HG02588 (cell line): ENCODE results near the gene IGSF9.
"Not testable (repeated sequence)": the region's sequence is repeated elsewhere in the genome, so short reads cannot be mapped to it uniquely, and the experiment has no call there.

Experiments used
- ATAC-seq: cut with Tn5 transposase; IDR thresholded peaks from one replicate; pipeline ENCODE4 v1.9.1; 2021; ENCODE audit warnings: mild to moderate bottlenecking, moderate library complexity; ENCODE audit not compliant: unreplicated experiment

IGSF9 gene

GRCh38 chr1:159921251-159921650 is 24.2 kb downstream of the IGSF9 start:
- ATAC-seq, result peak; percentile 29

- ATAC-seq, result no peak
Measured at GRCh38 chr1:159920651-159921050, 24.8 kb downstream of the IGSF9 start.

DNA sequence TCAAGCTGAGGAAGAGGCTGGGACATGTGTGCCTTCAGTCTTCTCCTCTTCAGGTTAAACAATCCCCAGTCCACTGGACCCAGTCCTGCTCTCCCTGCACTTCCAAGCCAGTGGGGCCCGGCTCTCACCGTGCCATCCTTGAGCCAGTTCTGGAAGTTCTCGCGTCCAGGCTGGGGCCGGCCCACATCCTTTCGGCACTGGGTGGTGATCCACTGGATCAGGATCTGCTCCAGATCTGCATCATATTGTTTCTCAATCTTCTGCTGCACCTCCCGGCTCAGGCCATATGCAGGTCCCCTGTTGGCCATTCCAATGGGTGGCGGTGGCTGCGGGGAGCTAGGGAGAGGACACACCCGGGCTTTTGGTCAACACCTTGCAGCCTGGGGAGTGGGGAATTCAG is 25.2 kb downstream of the IGSF9 start:
- no peak for ATAC-seq

DNA sequence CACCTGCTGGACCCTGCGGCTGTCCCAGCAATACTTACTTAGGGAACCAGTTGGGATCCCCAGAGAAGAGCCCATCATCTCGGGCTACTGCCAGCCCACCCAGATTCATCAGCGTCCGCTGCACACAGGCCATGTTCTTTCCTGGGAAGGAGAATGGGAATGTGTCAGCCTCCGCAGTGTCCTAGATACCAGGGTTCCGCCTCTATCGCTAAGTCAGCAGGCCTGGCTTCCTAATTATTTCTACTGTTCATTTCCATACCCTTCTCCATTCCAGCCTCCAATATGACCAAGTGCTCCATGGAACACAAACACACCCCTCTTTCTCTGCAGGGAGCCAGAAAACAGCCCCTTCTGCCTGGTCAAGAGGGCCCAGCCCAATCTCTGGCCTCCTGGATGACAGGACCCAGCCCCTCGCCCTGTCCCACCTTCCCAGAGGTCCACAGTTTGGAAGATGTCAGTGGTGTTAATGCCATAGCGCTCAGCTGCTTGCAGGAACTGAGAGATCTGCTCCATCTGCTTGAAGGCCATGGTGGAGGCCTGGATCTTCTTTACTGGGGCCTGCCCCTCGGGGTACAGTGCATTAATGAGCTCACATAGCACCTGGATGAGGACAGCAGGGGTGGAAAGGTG is 26.1 kb downstream of the IGSF9 start:
- no peak for ATAC-seq

DNA sequence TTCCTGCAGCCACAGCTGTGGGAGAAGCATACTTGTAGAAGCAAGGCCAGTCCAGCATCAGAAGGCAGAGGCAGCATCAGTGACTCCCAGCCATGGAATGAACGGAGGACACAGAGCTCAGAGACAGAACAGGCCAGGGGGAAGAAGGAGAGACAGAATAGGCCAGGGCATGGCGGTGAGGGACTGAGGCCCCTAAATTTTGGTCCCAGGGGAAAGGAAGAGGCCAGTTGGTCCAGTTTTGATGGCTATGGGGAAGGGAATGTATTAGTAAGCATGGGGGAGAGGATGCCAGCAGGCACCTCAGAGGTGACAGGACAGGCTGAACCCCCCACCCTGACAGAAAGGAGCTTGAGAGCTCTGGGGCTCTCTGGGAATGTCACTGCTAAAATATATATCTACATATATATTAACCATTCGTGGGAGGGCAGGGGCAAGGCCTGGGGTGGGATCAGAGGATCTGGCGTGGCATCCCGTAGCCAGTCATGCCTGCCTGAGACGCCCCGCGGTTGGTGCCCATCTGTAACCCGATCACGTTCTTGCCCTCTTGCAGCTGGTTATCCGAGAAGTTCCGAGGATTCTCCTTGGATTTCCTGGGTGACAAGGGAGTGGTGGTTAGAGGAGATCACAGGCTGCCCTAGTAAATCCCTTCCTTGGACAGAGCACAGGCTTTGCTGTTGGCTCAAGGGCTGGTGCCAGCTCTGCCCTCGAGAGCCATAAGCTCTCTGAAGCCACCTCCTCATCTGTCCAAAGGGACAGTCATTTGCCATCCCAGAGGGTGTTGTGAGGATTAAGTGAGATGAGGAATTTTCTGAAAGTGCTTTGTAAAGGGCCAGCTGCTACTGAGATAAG is 26.8 kb downstream of the IGSF9 start:
- no peak for ATAC-seq

DNA sequence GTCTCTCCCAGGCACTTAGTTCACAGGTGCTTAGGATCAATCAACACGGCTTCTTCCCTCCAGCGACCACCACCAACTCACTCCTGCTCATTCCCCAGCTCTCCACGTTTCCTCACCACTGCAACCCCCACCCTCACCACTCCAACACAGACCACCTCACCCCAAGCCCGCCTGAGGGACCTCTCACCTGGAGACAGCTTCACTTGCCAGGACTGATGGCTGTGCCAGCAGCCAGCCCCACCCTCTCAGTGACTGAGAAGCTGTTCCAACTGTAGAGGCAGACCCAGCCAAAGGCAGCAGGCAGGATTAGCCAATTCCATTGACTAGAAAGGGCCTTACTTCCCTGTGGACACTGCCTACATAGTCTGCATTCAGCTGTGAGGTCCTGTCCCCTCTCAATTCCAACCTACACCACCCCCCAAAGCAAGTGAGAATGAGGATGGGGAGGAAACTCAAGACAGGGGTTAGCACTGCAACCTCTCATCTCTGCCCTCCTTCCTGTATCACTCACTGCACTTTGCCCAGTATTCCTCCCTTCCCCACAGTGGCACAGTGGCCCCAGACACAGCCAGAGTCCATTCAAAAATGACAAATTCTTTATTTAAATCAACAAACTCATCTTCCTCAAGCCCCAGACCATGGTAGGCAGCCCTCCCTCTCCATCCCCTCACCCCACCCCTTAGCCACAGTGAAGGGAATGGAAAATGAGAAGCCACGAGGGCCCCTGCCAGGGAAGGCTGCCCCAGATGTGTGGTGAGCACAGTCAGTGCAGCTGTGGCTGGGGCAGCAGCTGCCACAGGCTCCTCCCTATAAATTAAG is 27.7 kb downstream of the IGSF9 start:
- no peak for ATAC-seq

- ATAC-seq, result no peak
Measured at GRCh38 chr1:159916242-159917051, 29.0 kb downstream of the IGSF9 start.

DNA sequence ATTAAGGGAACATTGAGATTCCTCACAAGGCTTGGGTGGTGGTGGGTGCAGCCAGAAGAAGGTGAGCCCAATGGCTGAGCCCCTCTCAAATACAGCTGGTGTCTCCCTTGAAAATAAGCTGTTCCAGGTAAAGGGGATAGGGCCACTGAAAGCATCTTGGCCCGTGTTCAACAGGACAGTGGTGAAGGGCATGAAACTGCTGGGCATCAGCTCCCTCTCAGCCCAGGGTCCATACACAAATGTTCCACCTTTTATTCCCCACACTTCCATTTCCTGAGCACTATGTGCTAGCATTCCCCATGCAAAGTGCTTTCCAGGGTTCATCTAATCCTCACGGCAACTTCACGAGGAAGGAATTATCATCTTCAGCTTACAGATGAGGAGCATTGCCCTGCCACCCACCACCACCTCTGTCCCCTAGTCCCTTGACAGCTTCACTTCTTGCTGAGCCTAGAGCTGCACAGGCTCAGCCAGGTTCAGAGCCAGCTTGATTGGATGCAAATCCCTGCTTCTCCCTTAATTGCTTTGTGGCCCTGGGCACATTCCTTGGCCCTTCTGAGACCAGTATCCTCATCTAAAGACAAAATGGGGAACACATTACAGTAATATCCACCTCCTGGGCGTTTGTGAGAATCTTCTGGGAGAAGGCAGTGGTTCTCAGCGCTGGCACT is 29.7 kb downstream of the IGSF9 start:
- ATAC-seq, result no peak

DNA sequence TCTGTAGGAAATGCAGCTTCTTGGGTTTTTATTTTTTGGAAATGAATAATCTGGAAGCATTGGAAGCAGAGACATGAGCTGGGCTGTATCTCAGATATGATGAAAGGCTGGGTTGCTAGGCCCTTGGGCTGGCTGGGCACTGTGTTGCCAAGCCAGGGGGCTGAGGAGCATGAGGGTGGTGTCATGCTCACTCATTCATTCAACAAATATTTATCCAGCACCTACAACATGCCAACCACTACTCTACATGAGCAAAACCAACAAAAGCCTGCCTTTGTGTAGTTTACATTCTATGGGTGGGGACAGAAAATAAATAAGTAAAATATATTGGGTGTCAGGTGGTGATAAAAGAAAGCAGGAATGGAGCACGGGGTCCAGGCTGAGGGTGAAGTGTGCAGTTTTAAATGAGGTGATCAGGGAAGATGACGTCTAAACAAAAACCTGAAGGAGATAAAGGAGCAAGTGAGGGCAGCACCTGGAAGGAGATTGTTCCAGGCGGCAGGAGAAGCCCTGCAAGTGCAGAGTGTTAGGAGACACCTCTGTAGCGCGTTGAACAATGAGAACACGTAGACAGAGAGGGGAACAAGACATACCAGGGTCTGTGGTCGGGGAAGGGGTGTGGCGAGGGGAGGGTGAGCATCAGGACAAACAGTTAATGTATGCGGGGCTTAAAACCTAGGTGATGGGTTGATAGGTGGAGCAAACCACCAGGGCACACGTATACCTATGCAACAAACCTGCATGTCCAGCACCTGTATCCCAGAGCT is 31.0 kb downstream of the IGSF9 start:
- ATAC-seq, result no peak

GRCh38 chr1:159913451-159914192 is 31.8 kb downstream of the IGSF9 start:
- no peak for ATAC-seq

- no peak for ATAC-seq
Measured at GRCh38 chr1:159911326-159912070, 33.9 kb downstream of the IGSF9 start.

- ATAC-seq, result no peak
Measured at GRCh38 chr1:159908031-159908940, 37.1 kb downstream of the IGSF9 start.

GRCh38 chr1:159906960-159907359 is 38.5 kb downstream of the IGSF9 start:
- ATAC-seq, result no peak

- ATAC-seq, result not testable (repeated sequence)
Measured at GRCh38 chr1:159904036-159904435, 41.4 kb downstream of the IGSF9 start.

- no peak for ATAC-seq
Measured at GRCh38 chr1:159902541-159902940, 42.9 kb downstream of the IGSF9 start.

DNA sequence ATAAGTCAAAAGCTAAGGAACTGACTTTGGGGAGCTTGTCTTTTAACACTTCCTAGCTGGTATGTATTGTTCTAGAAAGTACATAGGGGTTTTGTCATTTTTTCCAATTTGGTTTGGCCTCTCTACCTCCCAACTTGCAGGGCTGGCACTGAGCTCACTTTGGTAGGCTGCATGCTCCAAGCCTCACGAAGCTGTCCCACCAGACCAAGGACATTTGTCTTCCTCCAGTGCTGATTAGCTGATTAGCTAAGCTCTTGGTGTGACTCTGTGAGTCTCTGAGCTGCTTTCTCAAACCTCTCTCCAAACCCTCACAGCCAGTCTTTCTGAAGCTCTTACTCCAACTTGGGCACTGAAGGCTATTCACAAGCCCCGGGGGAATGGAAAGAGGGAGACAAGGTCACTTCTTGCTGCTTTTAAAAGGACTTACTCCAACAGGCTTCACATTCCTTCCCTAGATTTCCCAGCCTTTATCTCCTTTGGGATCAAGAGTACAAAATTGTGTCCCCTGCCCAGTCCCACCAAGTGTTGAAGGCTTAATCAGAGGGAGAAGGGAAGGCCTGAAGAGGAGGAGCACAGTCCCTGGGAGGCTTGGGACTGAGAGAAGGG is 44.6 kb downstream of the IGSF9 start:
- no peak for ATAC-seq
